Mesenchymal stem cell (in vitro differentiated cells and primary cell): ENCODE data around the gene NPHP1.
"Not testable (repeated sequence)": the region's sequence is repeated elsewhere in the genome, so short reads cannot be mapped to it uniquely, and the experiment has no call there.

Experiments used
- DNase-seq: peaks from one replicate; pipeline ENCODE4 v3.0.0-alpha.2; 2013
- H2AFZ ChIP-seq: one replicate; pipeline ENCODE4 v1.6.1; 2013; ENCODE audit warnings: low read depth, mild to moderate bottlenecking, control low read depth, inconsistent platforms, low read length, moderate library complexity
- H2AK5ac ChIP-seq: 2 replicates; pipeline ENCODE4 v1.6.1; 2013; ENCODE audit warnings: low read length, moderate library complexity, mild to moderate bottlenecking, inconsistent platforms; ENCODE audit not compliant: severe bottlenecking
- H2BK120ac ChIP-seq: one replicate; pipeline ENCODE4 v1.6.1; 2013; ENCODE audit warnings: low read depth, mild to moderate bottlenecking, inconsistent platforms, low read length, moderate library complexity
- H2BK12ac ChIP-seq, 2 experiments: one replicate each; pipeline ENCODE4 v1.6.1; 2013; ENCODE audit warnings: inconsistent platforms in 2 of 2, low read length in 2 of 2, mild to moderate bottlenecking in 2 of 2, moderate library complexity in 2 of 2, control low read depth in 1 of 2
- H2BK15ac ChIP-seq: one replicate; pipeline ENCODE4 v1.6.1; 2013; ENCODE audit warnings: mild to moderate bottlenecking, low read depth, inconsistent platforms; ENCODE audit not compliant: poor library complexity, severe bottlenecking
- H2BK5ac ChIP-seq: 2 replicates; pipeline ENCODE4 v1.6.1; 2013; ENCODE audit warnings: low read depth, mild to moderate bottlenecking, low read length, control low read depth, inconsistent platforms; ENCODE audit not compliant: poor library complexity, severe bottlenecking
- H3K14ac ChIP-seq, 2 experiments: one replicate each; pipeline ENCODE4 v1.6.1; 2013; ENCODE audit warnings: inconsistent platforms in 2 of 2, low read length in 2 of 2, control low read depth in 1 of 2, mild to moderate bottlenecking in 1 of 2, moderate library complexity in 1 of 2
- H3K18ac ChIP-seq, 2 experiments: one replicate each; pipeline ENCODE4 v1.6.1; 2013; ENCODE audit warnings: inconsistent platforms in 2 of 2, low read length in 2 of 2, control low read depth in 1 of 2, low read depth in 1 of 2, mild to moderate bottlenecking in 1 of 2
- H3K23ac ChIP-seq, 2 experiments: one replicate each; pipeline ENCODE4 v1.6.1; 2013; ENCODE audit warnings: inconsistent platforms in 2 of 2, low read length in 2 of 2, mild to moderate bottlenecking in 2 of 2, moderate library complexity in 2 of 2, control low read depth in 1 of 2
- H3K27ac ChIP-seq: 2 replicates; pipeline ENCODE4 v1.5.1; 2013; ENCODE audit warnings: mild to moderate bottlenecking, moderate library complexity, low read length, control low read depth, inconsistent platforms; ENCODE audit not compliant: poor library complexity, severe bottlenecking
- H3K27me3 ChIP-seq, 2 experiments: 2 replicates each; pipeline versions ENCODE4 v1.6.1 to v1.7.0; 2013; ENCODE audit warnings: low read length in 2 of 2, mild to moderate bottlenecking in 2 of 2, moderate library complexity in 2 of 2, control low read depth in 1 of 2, inconsistent platforms in 1 of 2; ENCODE audit not compliant: control insufficient read depth in 1 of 2, insufficient read depth in 1 of 2
- H3K36me3 ChIP-seq, 2 experiments: 2 replicates each; pipeline versions ENCODE4 v1.6.1 to v1.7.0; 2013; ENCODE audit warnings: low read length in 2 of 2, control low read depth in 1 of 2, inconsistent platforms in 1 of 2, low read depth in 1 of 2, mild to moderate bottlenecking in 1 of 2; ENCODE audit not compliant: insufficient read depth in 2 of 2, control insufficient read depth in 1 of 2
- H3K4ac ChIP-seq, 2 experiments: one replicate each; pipeline ENCODE4 v1.6.1; 2013; ENCODE audit warnings: inconsistent platforms in 2 of 2, low read length in 2 of 2, mild to moderate bottlenecking in 2 of 2, moderate library complexity in 2 of 2, control low read depth in 1 of 2, low read depth in 1 of 2
- H3K4me1 ChIP-seq: 2 replicates; pipeline ENCODE4 v1.6.1; 2013; ENCODE audit warnings: low read depth, low read length, control low read depth; ENCODE audit not compliant: control insufficient read depth, insufficient read depth
- H3K4me2 ChIP-seq: 2 replicates; pipeline ENCODE4 v1.6.1; 2013; ENCODE audit warnings: low read length, mild to moderate bottlenecking, inconsistent platforms; ENCODE audit not compliant: poor library complexity, severe bottlenecking
- H3K4me3 ChIP-seq, 2 experiments: 2 replicates each; pipeline versions ENCODE4 v1.5.1 to v1.7.0; 2013; ENCODE audit warnings: low read length in 2 of 2, mild to moderate bottlenecking in 2 of 2, control low read depth in 1 of 2, low read depth in 1 of 2; ENCODE audit not compliant: insufficient read depth in 1 of 2
- H3K79me1 ChIP-seq: replicated peaks from 2 replicates; pipeline ENCODE4 v1.6.1; 2013; ENCODE audit warnings: mild to moderate bottlenecking, control low read depth, low read length, inconsistent platforms; ENCODE audit not compliant: poor library complexity, severe bottlenecking
- H3K9ac ChIP-seq: 2 replicates; pipeline ENCODE4 v1.7.0; 2013; ENCODE audit warnings: mild to moderate bottlenecking, low read length, moderate library complexity
- H3K9me3 ChIP-seq: 2 replicates; pipeline ENCODE4 v1.7.0; 2013; ENCODE audit warnings: mild to moderate bottlenecking, low read length; ENCODE audit not compliant: control insufficient read depth
- H4K8ac ChIP-seq: one replicate; pipeline ENCODE4 v1.6.1; 2013; ENCODE audit warnings: inconsistent platforms, mild to moderate bottlenecking, low read length, moderate library complexity
- H4K91ac ChIP-seq: one replicate; pipeline ENCODE4 v1.6.1; 2013; ENCODE audit warnings: mild to moderate bottlenecking, low read length, inconsistent platforms
- WGBS: methylation state at CpG from one replicate; pipeline ENCODE4 v1.1.7; 2013; ENCODE audit warnings: mixed read lengths; 5-methylcytosine and 5-hydroxymethylcytosine counted together

NPHP1 gene

DNA sequence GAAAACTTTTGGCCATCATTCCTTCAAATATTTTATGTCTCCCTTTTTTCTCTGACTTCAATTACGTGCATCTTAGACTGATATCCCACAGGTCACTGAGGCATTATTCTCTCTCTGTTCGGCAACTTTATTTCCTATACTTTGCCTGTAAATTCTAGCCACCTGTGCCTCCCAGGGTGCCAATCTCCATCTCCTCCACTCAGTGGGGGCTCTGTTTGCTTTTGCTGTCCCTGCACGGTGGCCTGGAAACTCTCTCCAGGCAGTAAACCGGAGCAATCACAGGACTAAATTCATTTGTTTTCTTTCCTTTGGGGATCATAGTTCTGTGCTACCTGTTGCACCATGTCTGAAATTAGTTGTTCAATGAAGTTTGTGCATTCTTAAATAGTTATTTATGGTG is 17.1 kb upstream of the NPHP1 start:
- H2AK5ac ChIP-seq, result no peak overlapping the region
- no peak overlapping the region for H3K18ac ChIP-seq
- H2BK12ac ChIP-seq, result no peak overlapping the region
- no peak overlapping the region for H3K14ac ChIP-seq
- H3K9me3 ChIP-seq, result no peaks in the 10 kb centered on the region
- H3K9ac ChIP-seq, result no peak overlapping the region
- peaks cover 23 to 42% of the 10 kb centered on the region in 2 experiments for H3K27me3 ChIP-seq
- no peak overlapping the region for H2BK15ac ChIP-seq
- H3K4me3 ChIP-seq, result no peak overlapping the region
- no peak overlapping the region for H3K4ac ChIP-seq
- no peaks in the 10 kb centered on the region for H3K36me3 ChIP-seq
- H3K27ac ChIP-seq, result no peak overlapping the region
- no peaks in the 10 kb centered on the region for H3K4me1 ChIP-seq
- no peak overlapping the region for H3K23ac ChIP-seq
- H2BK120ac ChIP-seq, result no peak overlapping the region
- no peaks in the 10 kb centered on the region for H3K79me1 ChIP-seq
- no peak overlapping the region for H4K91ac ChIP-seq
- no peak overlapping the region for H3K4me2 ChIP-seq
- no peak overlapping the region for H2BK5ac ChIP-seq
- no peak overlapping the region for H4K8ac ChIP-seq
- WGBS, result 81% methylated on average over 4 of the region's 4 CpGs
- no peak overlapping the region for H2AFZ ChIP-seq
- no peak for DNase-seq

GRCh38 chr2:110220190-110220564 is 15.4 kb upstream of the NPHP1 start:
- no peak overlapping the region for H2AFZ ChIP-seq
- no peak overlapping the region for H3K9ac ChIP-seq
- WGBS, result 61% methylated on average over 2 of the region's 2 CpGs
- no peak overlapping the region for H3K14ac ChIP-seq
- H3K18ac ChIP-seq, result no peak overlapping the region
- H4K8ac ChIP-seq, result no peak overlapping the region
- no peak overlapping the region for H2BK5ac ChIP-seq
- no peak for DNase-seq
- H3K4ac ChIP-seq, result no peak overlapping the region
- H3K27me3 ChIP-seq, result peaks cover 32 to 58% of the 10 kb centered on the region in 2 experiments
- no peak overlapping the region for H3K27ac ChIP-seq
- no peak overlapping the region for H2BK120ac ChIP-seq
- no peak overlapping the region for H2BK15ac ChIP-seq
- no peak overlapping the region for H3K4me3 ChIP-seq
- H2BK12ac ChIP-seq, result no peak overlapping the region
- H3K4me2 ChIP-seq, result no peak overlapping the region
- no peak overlapping the region for H4K91ac ChIP-seq
- H3K23ac ChIP-seq, result no peak overlapping the region
- H3K4me1 ChIP-seq, result no peaks in the 10 kb centered on the region
- H3K9me3 ChIP-seq, result no peaks in the 10 kb centered on the region
- H3K36me3 ChIP-seq, result no peaks in the 10 kb centered on the region
- no peak overlapping the region for H2AK5ac ChIP-seq
- H3K79me1 ChIP-seq, result no peaks in the 10 kb centered on the region

DNA sequence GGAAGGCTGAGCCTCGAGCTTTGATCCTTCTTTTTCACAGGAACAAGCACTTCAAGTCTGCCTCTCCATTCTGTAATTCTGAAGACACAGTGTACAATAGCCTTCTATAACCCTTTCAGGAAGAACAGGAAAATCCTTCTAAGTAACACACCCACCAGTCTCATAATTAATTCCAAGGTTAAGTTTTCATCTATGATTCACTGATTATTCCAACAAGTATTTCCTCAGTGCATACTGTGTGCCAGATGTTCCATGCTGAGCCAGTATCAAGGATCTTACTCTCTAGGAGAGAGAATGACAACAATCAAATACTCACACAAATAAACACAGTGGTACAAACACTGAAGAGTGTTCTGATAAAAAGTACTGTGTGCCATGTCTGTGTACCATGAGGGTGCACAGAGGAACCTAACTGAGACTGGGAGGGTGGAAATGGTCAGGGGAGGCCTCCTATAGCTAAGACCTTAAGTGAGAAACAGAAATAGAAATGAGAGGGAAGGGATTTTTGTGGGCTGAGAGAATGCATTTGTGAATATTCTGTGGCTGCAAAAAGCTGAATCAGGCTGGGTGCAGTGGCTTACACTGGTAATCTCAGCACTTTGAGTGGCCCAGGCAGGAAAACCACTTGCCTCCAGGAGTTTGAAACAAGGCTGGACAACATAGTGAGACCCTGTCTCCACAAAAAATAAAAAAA is 14.8 kb upstream of the NPHP1 start:
- Histone ChIP-seq H3K18ac (no peak overlapping the region), H3K4me3 (no peak overlapping the region)

DNA sequence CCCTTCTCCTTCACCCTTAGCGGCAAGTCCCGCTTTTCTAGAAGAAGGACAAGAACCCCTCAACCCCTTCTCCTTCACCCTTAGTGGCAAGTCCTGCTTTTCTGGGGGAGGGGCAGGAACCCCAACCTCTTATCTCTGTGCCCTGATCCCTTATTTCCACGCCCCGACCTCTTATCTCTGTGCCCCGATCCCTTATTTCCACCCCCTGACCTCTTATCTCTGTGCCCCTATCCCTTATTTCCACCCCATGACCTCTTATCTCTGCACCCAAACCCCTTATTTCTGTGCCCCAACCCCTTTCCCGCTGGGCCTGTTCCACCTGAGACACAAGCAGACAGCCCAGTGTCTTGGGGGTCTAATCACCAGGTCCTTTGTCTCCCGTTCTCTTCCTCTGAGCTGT is 14.1 kb upstream of the NPHP1 start:
- not testable (repeated sequence) for DNase-seq, H3K23ac ChIP-seq, H3K79me1 ChIP-seq, H2BK15ac ChIP-seq, H4K8ac ChIP-seq, H2BK120ac ChIP-seq, H3K4me3 ChIP-seq, H3K18ac ChIP-seq, H3K4me1 ChIP-seq, H2AFZ ChIP-seq, H2AK5ac ChIP-seq, H2BK12ac ChIP-seq, H3K9ac ChIP-seq, H3K36me3 ChIP-seq, H3K27ac ChIP-seq, H4K91ac ChIP-seq, H2BK5ac ChIP-seq, H3K4ac ChIP-seq, H3K9me3 ChIP-seq, H3K4me2 ChIP-seq, H3K14ac ChIP-seq
- peaks cover 33 to 65% of the 10 kb centered on the region in 2 experiments for H3K27me3 ChIP-seq
- WGBS, result 94% methylated on average over 5 of the region's 7 CpGs

More for the DNA sequence above, 14.8 kb upstream of the NPHP1 start:
- H2BK15ac ChIP-seq, result no peak overlapping the region
- H3K14ac ChIP-seq, result no peak overlapping the region
- no peak overlapping the region for H3K27ac ChIP-seq
- no peak overlapping the region for H4K8ac ChIP-seq
- peak; percentile 49 for DNase-seq
- no peaks in the 10 kb centered on the region for H3K79me1 ChIP-seq
- H4K91ac ChIP-seq, result no peak overlapping the region
- no peak overlapping the region for H3K4me2 ChIP-seq
- H2BK120ac ChIP-seq, result no peak overlapping the region
- no peak overlapping the region for H2AK5ac ChIP-seq
- WGBS, result 38% methylated on average over 1 of the region's 1 CpG
- H3K23ac ChIP-seq, result no peak overlapping the region
- peaks cover 36 to 63% of the 10 kb centered on the region in 2 experiments for H3K27me3 ChIP-seq
- no peaks in the 10 kb centered on the region for H3K9me3 ChIP-seq
- H2AFZ ChIP-seq, result no peak overlapping the region
- H2BK12ac ChIP-seq, result no peak overlapping the region
- no peak overlapping the region for H3K4ac ChIP-seq
- no peaks in the 10 kb centered on the region for H3K36me3 ChIP-seq
- H2BK5ac ChIP-seq, result no peak overlapping the region
- H3K9ac ChIP-seq, result peak overlapping the region; percentile 21
- H3K4me1 ChIP-seq, result no peaks in the 10 kb centered on the region
